Endometrial microvascular endothelial cells (primary cell): Measurements from ENCODE around the gene MPV17L. TPM values are rescaled to one million over a fixed set of nuclear protein-coding genes. Genes with fewer than 3 reads are reported as not detected.
"Not testable (repeated sequence)": the region's sequence is repeated elsewhere in the genome, so short reads cannot be mapped to it uniquely, and the experiment has no call there.

ENCODE experiments used
- in situ Hi-C: cut with HindIII; loops from 2 replicates; pipeline ENCODE4 v1.10.0; 2017; ENCODE audit warnings: low sequenced_read_pairs, low pct_unique_long_range_greater_than_20kb; ENCODE audit errors: inconsistent ontology term
- total RNA-seq: library from RNA; depleted of rRNA; stranded (reverse); fragments of >200 nt; gene quantifications from one replicate; pipeline ENCODE4 v1.2.3, GENCODE V29; 2015; ENCODE audit errors: inconsistent ontology term

Gene MPV17L
- total RNA-seq, 1 donor from 2014 or later: 0.19 TPM

DNA sequence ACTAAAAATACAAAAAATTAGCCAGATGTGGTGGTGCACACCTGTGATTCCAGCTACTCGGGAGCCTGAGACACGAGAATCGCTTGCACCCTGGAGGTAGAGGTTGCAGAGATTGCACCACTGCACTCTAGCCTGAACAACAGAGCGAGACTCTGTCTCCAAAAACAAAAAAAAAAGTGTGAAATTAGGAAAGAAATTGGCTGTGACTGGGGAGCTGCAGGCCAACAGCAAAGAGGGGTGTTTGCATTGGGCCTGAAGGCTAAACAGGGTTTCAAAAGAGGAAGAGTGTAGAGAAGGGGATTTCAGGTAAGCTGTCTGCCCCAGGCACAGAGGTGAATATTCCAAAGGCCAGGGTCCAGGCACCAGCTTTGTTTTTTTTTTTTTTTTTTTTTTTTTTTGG, 48.2 kb downstream of the MPV17L start:
- in situ Hi-C loops: no loop called here

DNA sequence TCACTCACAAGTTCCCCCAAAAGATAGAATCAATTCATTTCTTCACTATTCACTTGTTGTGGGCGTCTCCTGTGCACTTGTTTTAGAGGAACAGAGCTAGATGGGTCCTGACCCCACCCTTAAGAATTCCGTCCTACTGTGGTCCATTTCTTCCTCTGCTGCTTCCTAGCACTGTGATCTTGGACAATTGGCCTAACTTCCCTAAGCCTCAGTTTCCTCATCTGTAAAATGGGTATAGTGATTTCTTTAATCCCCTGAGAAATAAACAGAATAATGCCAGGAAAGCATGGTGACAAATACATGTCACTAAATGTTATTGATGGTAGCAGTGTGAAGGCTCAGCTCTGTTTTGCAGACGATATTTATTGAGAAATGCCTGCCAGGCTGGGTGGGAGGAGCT, 48.7 kb downstream of the MPV17L start:
- in situ Hi-C loops: no loop called here

DNA sequence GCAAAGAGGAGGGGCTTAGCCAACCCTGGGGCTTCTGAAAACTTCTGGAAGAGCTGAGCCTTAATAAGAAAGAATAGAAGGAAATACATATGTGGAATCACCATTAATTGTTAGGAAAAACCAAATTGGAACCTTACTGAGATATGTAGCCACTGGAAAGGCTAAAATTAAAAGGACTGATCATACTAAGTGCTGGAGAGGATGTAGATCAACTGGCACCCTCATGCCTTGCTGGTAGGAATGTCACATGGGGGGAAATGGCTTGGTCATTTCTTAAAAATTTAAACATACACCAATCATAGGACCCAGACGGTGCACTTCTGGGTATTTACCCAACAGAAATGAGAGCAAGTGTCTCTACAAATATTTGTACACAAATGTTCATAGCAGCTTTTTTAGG, 49.9 kb downstream of the MPV17L start:
- in situ Hi-C loops: no loop called here

DNA sequence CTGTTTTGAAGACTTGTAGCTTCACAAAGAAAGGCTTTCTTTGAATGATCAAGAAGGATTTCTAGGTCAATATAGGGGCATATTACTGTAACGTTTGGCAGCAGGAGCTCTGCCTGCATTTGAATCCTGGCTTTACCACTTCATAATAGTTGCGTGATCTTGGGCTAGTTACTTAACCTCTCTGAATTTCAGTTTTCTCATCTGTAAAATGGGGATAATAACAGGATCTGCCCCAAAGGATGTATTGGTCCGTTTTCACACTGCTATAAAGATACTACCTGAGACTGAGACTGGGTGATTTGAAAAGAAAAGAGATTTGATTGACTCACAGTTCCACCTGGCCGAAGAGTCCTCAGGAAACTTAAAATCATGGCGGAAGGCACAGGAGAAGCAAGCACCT, 51.3 kb downstream of the MPV17L start:
- in situ Hi-C loops: no loop called here

DNA sequence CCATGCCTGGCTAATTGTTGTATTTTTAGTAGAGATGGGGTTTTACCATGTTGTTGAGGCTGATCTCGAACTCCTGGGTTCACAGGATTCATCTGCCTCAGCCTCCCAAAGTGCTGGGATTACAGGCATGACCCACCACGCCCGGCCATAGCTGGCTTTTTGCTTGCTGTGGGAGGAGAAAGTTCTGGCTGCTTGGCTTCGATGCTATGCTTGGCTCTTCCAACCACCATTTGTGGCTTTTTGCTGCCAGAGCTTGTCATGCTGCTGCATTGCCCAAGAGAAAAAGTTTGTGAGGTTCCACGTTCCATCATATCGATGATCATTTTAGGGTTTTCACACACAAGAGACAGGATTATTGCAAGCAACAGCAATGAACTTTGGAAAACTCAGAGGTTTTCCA, 55.1 kb downstream of the MPV17L start:
- in situ Hi-C loops: no loop called here

DNA sequence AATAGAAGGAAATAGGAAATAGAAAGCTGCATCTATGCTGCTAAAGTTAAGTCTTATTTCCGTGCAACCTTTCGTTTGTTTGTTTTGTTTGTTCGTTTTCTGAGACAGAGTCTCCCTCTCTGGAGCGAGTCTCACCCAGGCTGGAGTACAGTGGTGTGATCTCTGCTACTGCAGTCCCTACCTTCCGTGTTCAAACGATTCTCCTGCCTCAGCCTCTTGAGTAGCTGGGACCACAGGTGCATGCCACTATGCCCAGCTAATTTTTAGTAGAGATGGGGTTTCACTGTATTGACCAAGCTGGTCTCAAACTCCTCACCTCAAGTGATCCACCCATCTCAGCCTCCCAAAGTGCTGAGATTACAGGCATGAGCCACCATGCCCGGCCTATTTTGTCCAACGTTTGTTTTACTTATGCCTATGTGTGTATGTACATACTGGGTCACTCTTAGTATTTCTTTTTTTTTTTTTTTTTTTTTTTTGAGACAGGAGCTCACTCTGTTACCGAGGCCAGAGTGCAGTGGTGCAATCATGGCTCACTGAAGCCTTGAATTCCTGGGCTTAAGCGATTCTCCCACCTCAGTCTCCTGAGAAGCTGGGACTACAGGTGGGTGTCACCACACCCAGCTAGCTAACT, 55.7 kb downstream of the MPV17L start:
- in situ Hi-C loops: no loop called here

DNA sequence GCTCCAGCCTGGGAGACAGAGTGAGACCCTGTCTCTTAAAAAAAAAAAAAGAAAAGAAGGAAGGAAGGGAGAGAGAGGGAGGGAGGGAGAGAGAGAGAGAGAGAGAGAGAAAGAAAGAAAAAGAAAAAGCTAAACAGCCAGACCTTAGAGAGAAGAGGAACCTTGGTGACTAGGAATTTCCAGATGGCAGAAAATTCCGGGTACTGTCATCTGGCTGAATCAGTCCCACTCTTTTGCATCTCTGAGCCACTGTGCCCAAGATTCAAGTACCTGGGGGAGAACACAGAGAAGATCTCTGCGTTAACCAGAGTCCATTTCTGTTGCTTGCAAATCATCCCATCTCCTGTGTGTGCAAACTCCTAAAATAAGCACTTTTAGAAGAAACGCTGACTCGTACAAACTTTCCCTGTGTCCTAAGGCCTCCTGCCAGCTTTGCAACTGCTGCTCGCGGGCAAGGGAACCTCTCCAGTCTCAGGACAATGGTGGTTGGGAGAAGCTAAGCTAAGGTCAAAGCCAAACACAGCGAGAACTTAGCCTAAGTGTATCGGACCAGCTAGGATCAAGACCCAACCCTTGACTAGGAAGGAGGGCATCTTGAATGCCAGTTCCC, 56.8 kb downstream of the MPV17L start:
- in situ Hi-C loops: no loop called here

DNA sequence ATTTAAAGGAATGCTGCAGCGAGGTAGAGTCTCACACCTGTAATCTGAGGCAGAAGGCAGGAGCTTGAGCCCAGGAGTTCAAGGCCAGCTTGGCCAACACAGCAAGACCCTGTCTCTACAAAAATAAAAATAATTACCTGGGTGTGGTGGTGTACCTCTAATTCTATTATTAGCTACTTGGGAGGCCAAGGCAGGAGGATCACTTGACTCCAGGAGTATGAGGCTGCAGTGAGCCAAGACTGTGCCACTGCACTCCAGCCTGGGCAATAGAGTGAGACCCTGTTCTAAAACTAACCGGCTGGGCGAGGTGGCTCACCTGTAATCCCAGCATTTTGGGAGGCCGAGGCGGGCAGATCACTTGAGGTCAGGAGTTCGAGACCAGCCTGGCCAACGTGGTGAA, 57.7 kb downstream of the MPV17L start:
- in situ Hi-C loops: not testable (repeated sequence)

DNA sequence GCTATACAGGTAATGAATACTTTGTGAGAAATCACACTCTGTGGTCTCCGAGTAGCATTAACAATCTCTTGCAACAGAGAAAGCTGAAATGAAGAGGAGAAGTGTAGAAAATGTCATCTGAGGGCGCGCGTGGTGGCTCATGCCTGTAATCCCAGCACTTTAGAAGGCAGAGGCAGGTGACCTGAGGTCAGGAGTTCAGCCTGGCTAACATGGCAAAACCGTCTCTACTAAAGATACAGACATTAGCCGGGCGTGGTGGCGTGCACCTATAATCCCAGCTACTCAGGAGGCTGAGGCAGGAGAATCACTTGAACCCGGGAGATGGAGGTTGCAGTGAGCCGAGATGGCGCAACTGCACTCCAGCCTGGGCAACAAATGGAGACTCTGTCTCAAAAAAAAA, 59.4 kb downstream of the MPV17L start:
- in situ Hi-C loops: not testable (repeated sequence)

DNA sequence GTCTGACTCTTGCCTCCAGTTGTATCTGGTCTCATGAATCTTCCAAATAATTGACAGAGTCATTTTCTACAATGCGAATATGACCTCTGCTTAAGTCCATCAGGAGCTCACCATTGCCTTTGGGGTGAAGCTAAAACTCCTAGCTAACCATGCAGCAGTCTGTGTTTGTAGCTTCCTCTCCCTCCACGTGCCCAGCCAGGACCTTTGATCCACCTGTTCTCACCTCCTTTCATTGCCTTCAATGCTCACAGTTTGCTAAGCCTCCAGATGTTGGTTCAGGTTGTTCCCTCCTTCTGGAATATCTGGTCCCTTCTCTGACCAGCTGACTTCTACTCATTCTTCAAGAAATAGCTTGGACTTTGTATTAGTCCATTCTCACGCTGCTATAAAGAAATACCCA, 61.8 kb downstream of the MPV17L start:
- in situ Hi-C loops: no loop called here

DNA sequence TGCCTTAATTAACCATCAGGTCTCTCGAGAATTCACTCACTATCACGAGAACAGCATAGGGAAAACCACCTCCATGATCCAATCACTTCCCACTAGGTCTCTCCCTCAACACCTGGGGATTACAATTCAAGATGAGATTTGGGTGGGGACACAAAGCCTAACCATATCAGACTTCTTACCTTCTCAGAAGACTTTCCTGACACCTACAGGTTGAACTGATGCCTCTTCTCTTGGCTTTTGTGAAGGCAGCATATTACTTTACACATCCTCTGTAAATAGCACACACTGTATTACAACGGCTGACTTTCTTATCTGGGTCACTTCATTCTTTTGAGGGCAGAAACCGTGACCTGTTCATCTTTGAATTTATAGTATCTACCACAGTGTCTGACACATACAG, 62.4 kb downstream of the MPV17L start:
- in situ Hi-C loops: no loop called here

DNA sequence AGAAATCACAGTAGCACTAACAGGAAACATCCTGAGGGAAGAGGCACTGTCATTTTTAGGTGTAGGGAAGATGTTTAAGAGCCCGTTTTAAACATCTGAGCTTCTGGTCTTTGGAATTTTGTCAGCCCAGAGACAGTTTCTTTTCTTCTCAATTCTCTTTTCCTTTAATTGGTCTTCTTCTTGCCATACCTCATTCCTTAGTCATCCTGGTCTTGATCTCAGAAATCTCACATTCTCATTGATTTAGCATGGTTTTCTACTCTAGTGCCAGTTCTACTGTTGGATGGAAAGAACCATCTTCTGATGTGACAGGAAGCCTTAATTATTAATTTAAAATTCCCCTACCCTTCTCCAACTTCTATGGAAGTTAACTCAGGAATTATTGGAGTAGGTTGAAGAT, 64.2 kb downstream of the MPV17L start:
- in situ Hi-C loops: no loop called here

DNA sequence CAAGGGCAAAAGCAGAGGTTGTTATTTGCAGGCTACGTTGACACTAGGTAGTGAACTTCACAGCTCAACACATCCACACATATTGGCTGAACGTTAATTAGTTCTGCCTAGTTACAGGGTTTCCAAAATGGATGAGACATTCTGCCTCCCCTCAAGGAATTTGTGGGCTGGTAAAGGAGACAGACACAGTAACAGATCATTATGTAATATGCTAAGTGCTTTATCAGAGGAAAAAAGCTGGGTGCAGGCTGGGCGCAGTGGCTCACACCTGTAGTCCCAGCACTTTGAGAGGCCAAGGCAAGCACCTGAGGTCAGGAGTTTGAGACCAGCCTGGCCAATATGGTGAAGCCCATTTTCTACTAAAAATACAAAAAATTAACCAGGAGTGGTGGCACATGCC, 65.0 kb downstream of the MPV17L start:
- in situ Hi-C loops: no loop called here

DNA sequence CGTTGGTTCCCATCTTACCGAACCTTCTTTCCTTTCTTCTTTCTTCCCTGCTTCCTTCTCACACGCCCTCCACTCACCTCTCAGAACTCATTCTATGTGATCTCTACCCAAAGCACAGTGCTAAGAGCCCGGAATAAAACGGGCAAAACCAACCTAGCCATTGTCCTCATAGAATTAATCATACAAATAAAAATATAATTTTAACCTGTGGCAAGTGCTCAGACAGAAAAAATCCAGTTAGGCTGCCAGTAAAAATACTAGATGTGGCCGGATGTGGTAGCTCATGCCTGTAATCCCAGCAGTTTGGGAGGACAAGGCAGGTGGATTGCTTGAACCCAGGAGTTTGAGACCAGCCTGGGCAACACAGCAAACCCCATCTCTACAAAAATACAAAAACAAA, 65.8 kb downstream of the MPV17L start:
- in situ Hi-C loops: no loop called here

Other genes starting within 250 kb of the MPV17L start
- gene NPIPA5, start 17.5 kb upstream of the MPV17L start, total RNA-seq: 1.7 TPM
- gene BMERB1, start 38.8 kb downstream of the MPV17L start, total RNA-seq: 28.4 TPM
- 13.7 TPM for gene MARF1, start 247.4 kb downstream of the MPV17L start, total RNA-seq